ENCODE results near the gene MVP.
A peak's percentile ranks its signal among the peaks of the same experiment; 100 is the strongest.
"Not testable (repeated sequence)": the region's sequence is repeated elsewhere in the genome, so short reads cannot be mapped to it uniquely, and the experiment has no call there.

Gene MVP

DNA sequence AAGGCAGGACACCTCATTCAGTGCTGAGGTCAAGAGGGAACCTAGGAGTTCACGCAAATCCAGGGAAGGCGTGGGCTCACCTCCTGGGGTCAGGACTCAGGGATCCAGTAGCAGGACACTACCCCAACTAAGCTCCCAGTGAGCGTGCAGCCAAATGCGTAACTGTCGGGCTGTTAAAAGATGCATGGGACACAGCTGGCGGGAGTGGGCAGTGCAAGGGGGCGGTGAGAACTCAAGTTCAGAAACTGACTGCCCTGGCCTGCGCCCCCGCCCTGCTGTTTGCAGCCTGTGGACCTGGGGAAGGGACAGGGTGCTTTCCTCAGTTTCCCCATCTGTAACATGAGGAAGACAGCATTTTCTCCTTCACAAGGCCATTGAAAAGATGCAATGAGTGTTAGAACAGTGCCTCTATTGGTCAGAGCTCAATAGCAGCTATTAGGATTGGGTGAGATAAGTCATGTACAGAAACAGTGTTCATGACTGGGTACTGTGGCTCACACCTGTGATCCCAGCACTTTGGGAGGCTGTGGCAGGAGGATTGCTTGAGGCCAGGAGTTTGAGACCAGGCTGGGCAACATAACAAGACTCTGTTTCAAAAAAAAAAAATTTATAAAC lies 22.6 kb downstream of the MVP start:
- DNase-seq (ENCODE audit: low read depth): no peak

GRCh38 chr16:29843931-29844330 lies 23.7 kb downstream of the MVP start:
- no peak for DNase-seq (ENCODE audit: low read depth)

GRCh38 chr16:29844575-29845331 lies 24.5 kb downstream of the MVP start:
- no peak for DNase-seq (ENCODE audit: low read depth)

DNA sequence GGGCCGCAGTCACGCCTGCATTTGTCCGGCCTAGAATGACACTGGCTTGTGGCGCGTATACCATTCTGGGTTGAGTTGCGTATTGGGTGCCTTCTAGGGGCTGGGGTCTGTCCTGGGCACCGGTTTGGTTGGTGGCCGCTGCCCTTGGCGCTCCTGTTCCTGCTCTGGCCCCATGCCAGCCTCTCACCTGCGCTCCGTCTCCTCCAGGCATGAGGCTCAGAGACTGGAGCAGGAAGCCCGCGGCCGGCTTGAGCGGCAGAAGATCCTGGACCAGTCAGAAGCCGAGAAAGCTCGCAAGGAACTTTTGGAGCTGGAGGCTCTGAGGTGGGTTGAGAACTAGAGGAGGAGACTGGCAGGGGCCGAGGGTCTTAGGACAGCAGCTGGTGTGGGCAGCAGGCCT lies 25.4 kb downstream of the MVP start:
- no peak for DNase-seq (ENCODE audit: low read depth)

DNA sequence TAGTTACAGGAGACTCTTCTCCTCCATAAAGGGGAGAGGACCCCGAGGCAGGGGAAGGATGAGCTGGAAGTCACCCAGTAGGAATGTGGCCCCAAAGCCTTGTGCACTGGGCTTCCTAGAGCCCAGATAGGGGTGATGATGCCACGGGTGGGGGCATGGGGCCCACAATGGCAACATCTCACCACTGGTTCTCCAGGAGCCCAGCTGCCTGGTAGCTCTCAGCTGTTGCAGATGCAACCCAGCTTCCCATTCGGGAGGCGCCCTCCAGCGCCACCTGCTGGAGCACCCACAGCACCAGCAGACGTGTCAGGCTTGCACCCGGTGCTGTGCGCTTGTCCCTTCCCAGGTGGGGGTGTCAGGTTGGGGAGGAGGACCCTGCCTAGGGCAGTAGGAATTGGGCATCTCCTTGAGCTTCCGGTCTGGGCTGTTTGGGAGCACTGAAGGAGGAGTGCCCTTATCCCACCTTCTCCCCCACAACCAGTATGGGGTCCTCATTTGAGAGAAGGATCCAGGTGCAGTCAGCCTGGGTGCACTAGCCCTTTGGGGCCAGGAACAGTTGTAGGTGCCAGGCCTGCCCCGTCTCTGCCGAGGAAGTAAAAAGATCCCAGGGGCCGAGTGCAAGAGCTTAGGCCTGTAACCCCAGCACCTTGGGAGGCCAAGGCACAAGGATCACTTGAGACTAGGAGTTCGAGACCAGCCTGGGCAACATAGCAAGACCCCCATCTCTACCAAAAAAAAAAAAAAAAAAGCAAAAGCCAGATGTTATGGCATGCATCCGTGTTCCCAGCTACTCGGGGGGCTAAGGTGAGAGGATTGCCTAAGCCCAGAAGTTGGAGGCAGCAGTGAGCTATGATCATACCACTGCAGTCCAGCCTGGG lies 28.4 kb downstream of the MVP start:
- DNase-seq (ENCODE audit: low read depth): peak; percentile 70

GRCh38 chr16:29849505-29849904 lies 29.2 kb downstream of the MVP start:
- no peak for DNase-seq (ENCODE audit: low read depth)

- no peak for DNase-seq (ENCODE audit: low read depth)
These were observed 30.7 kb downstream of the MVP start for GRCh38 chr16:29850998-29851397.

DNA sequence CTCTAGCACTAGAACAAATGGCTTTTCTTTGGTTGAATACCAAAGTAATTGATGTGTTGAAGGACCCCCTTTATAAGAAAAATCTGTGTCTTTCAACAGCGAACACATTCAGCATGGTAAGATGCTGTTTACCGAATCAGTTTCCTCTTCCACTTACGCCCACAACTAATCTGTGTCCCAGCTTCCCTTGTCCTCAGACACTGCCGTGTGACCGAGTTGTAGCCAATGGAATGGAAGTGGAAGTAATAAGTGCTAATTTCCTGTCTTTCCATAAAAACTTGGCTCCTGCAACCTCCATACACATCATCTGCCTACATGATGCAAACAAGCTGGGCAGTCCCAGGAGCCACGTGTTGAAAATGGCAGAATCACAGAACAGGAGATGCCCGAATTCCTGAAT lies 32.4 kb downstream of the MVP start:
- no peak for DNase-seq (ENCODE audit: low read depth)

GRCh38 chr16:29854520-29855100 lies 34.3 kb downstream of the MVP start:
- DNase-seq (ENCODE audit: low read depth): no peak

GRCh38 chr16:29857133-29857760 lies 37.0 kb downstream of the MVP start:
- DNase-seq (ENCODE audit: low read depth): no peak

- DNase-seq (ENCODE audit: low read depth): no peak
These were observed 38.0 kb downstream of the MVP start for GRCh38 chr16:29858149-29858849.

GRCh38 chr16:29858974-29859373 lies 38.7 kb downstream of the MVP start:
- no peak for DNase-seq (ENCODE audit: low read depth)

GRCh38 chr16:29860218-29860617 lies 40.0 kb downstream of the MVP start:
- DNase-seq (ENCODE audit: low read depth): no peak

- no peak for DNase-seq (ENCODE audit: low read depth)
These were observed 42.2 kb downstream of the MVP start for GRCh38 chr16:29862383-29862883.

DNA sequence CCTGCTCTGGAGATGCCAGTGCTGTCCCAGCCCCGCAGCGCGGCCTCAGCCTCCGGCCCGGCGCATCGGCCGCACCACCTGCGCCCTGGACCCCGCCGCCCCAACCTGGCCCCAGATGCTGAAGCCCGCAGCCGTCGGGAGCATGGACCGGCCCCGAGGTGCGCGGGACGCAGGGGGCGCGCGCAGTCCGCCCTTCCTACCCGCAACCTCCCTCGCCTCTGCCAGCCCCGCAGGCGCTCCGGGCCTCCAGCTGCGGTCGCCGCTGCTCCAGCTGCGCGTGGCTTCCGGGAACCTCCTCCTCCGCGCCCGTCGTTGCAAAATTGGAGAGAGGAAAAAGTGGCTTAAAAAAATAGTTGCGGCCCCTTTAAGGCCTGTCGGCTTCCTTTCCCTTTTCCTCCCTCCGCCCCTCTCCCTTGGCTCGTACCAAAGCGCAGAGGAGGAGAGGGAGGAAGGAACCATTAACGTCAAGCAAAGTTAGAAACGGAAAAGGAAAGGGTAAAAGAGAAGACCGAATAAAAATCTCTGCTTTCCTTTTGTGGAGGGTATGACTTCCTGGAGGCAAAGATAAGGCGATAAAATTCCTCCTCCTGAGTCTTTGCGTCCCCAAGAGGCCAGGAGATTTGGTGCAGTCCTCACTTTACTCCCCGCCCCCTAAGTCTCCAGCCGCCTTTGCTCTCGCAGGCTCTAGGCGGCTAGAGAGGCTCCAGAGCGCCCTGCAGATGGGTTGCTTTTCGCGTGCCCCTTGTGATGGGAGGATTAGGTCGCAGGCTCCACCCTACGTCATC lies 42.8 kb downstream of the MVP start, which contains the start of gene CDIPT:
Gene CDIPT (minus strand): TSS at position 343 of the 785 bp plus-strand sequence. CDS start 369 bp downstream, outside the sequence.
- DNase-seq (ENCODE audit: low read depth): peak; percentile 87

GRCh38 chr16:29863669-29863984 lies 43.4 kb downstream of the MVP start:
- no peak for DNase-seq (ENCODE audit: low read depth)

DNA sequence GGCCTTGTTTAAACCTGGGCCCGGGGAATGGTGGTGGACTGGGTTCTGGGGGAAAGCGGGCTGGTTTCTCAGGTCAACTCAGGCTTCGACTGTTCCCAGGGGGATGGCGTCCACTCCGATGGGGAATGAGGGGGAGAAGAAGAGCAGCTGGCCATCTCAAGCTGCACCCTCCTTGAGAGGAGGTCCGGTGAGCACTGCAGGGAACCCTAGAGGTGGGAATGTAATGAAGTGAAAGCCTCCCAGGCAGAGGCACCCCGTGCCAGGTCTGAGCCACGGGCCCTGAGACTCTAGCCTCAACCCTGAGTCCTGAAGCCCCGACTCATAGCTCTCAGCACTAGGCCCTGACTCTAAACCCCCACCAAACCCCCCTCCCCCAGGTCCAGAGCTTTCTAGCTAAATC lies 43.9 kb downstream of the MVP start:
- no peak for DNase-seq (ENCODE audit: low read depth)

- DNase-seq (ENCODE audit: low read depth): no peak
These were observed 48.2 kb downstream of the MVP start for GRCh38 chr16:29868396-29869009.

DNA sequence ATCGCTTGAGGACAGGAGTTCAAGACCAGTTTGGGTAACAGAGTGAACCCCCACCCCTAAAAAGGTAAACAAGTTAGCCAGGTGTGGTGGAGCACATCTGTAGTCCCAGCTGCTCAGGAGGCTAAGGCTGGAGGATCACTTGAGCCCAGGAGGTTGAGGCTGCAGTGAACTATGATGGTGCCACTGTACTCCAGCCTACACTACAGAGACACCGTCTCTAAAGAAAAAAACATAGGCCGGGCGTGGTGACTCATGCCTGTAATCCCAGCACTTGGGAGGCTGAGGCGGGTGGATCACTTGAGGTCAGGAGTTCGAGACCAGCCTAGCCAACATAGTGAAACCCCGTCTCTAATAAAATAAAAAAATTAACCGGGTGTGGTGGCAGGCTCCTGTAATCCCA lies 48.8 kb downstream of the MVP start:
- DNase-seq (ENCODE audit: low read depth): not testable (repeated sequence)
